BE2C (cell line): ENCODE results near the gene TFDP1.

ENCODE experiments used
- DNase-seq: peaks from one replicate; pipeline ENCODE4 v3.0.0-alpha.2; 2020
- H3K27me3 ChIP-seq: fragments of 250-450 bp; sonication (Bioruptor Pico); 2 replicates; pipeline ENCODE4 v1.5.1; 2020; ENCODE audit warnings: mild to moderate bottlenecking
- H3K36me3 ChIP-seq: fragments of 250-450 bp; sonication (Bioruptor Pico); 2 replicates; pipeline ENCODE4 v1.5.1; 2020; ENCODE audit warnings: mild to moderate bottlenecking
- H3K4me1 ChIP-seq: fragments of 250-450 bp; sonication (Bioruptor Pico); 2 replicates; pipeline ENCODE4 v1.5.1; 2020
- H3K4me3 ChIP-seq: 2 replicates; pipeline ENCODE4 v1.5.1; 2011; ENCODE audit warnings: low read depth, low read length
- H3K9me3 ChIP-seq: fragments of 250-450 bp; sonication (Bioruptor Pico); 2 replicates; pipeline ENCODE4 v1.5.1; 2020
- CTCF ChIP-seq: IDR thresholded peaks from 2 replicates; pipeline ENCODE4 v1.5.1; 2012; ENCODE audit warnings: mild to moderate bottlenecking, low read depth, low read length

The TFDP1 gene

GRCh38 chr13:113573065-113573464, 11.5 kb upstream of the TFDP1 start:
- no peak for TF ChIP-seq CTCF
- DNase-seq: no peak
- Histone ChIP-seq H3K27me3 (peaks cover 6% of the 10 kb centered on the region), H3K9me3 (no peaks in the 10 kb centered on the region), H3K4me3 (no peak overlapping the region), H3K36me3 (no peaks in the 10 kb centered on the region), H3K4me1 (no peaks in the 10 kb centered on the region)

GRCh38 chr13:113576597-113576996, 8.0 kb upstream of the TFDP1 start:
- Histone ChIP-seq H3K4me3 (no peak overlapping the region), H3K27me3 (peaks cover 3% of the 10 kb centered on the region; the same call in 1 of the 2 replicates), H3K4me1 (no peaks in the 10 kb centered on the region), H3K36me3 (no peaks in the 10 kb centered on the region), H3K9me3 (no peaks in the 10 kb centered on the region)
- no peak for TF ChIP-seq CTCF
- no peak for DNase-seq

DNA sequence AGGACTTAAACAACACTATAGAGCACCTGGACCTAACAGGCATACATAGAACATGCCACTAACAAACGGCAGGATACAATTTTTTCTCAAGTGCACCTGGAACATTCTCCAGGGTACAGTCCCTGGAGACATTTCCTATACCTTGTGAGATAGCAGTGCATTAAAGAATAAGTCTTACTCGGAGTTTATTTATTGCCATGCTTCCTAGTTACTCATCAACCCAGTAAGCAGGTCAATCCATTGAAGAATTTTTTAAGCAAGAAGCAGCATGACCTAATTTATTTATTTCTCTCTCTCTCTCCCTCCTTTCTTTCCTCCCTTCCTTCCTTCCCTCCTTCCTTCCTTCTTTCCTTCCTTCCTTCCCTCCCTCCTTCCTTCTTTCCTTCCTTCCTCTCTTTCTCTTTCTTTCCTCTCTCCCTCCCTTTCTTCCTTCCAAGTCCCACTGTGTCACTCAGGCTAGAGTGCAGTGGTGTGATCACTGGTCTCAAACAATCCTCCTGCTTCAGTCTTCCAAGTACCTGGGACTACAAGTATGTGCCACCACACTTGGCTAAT, 6.6 kb upstream of the TFDP1 start:
- Histone ChIP-seq H3K36me3 (no peaks in the 10 kb centered on the region), H3K27me3 (peaks cover 3% of the 10 kb centered on the region; the same call in 1 of the 2 replicates), H3K9me3 (no peaks in the 10 kb centered on the region), H3K4me3 (no peak overlapping the region), H3K4me1 (no peaks in the 10 kb centered on the region)
- DNase-seq: no peak
- TF ChIP-seq CTCF: no peak

DNA sequence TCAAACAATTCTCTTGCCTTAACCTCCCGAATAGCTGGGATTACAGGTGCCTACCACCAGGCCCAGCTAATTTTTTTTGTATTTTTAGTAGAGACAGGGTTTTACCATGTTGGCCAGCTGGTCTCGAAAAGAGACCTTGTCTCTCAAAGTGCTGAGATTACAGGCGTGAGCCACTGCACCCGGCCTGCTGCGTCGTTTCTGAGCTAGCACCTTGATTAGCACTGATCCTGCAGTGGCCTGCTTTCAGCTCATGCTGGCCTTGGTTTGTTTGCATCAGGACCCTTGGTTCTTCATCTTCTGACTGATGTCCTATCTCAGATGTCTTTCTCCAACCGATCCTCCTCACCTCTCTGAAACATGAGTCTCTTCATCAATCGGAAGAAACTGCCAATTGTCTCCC, 4.9 kb upstream of the TFDP1 start:
- DNase-seq: no peak
- TF ChIP-seq CTCF: no peak
- peaks cover 2% of the 10 kb centered on the region; the same call in 1 of the 2 replicates for H3K9me3 ChIP-seq
- no peaks in the 10 kb centered on the region for H3K36me3 ChIP-seq
- no peaks in the 10 kb centered on the region for H3K4me1 ChIP-seq
- H3K4me3 ChIP-seq: no peak overlapping the region
- peaks cover 3% of the 10 kb centered on the region; the same call in 1 of the 2 replicates for H3K27me3 ChIP-seq

GRCh38 chr13:113581871-113582270, 2.7 kb upstream of the TFDP1 start:
- no peak for TF ChIP-seq CTCF
- peaks cover 2% of the 10 kb centered on the region; the same call in 1 of the 2 replicates for H3K9me3 ChIP-seq
- no peak overlapping the region for H3K4me3 ChIP-seq
- peaks cover 4% of the 10 kb centered on the region; the same call in 1 of the 2 replicates for H3K4me1 ChIP-seq
- DNase-seq: no peak
- no peaks in the 10 kb centered on the region for H3K27me3 ChIP-seq
- H3K36me3 ChIP-seq: peaks cover 11% of the 10 kb centered on the region

- Histone ChIP-seq H3K9me3 (peaks cover 2% of the 10 kb centered on the region; the same call in 1 of the 2 replicates), H3K4me1 (peaks cover 4% of the 10 kb centered on the region; the same call in 1 of the 2 replicates), H3K27me3 (no peaks in the 10 kb centered on the region), H3K4me3 (no peak overlapping the region), H3K36me3 (peaks cover 21% of the 10 kb centered on the region)
- TF ChIP-seq CTCF: no peak
- no peak for DNase-seq
Observed at GRCh38 chr13:113582841-113583631, 1.5 kb upstream of the TFDP1 start.
